OCI-LY1 (cell line): Measurements from ENCODE around the gene KLHL1.

ENCODE experiments used
- H2AFZ ChIP-seq: fragments of 200-600 bp; sonication (generic), shearing (Covaris generic); 2 replicates; pipeline ENCODE4 v1.6.0; 2014; ENCODE audit warnings: antibody characterized with exemption, mild to moderate bottlenecking, low read length
- H3F3A ChIP-seq: fragments of 200-600 bp; sonication (generic), shearing (Covaris generic); 2 replicates; pipeline ENCODE4 v1.6.0; 2014; ENCODE audit warnings: mild to moderate bottlenecking, antibody characterized with exemption, low read length, moderate library complexity; ENCODE audit not compliant: insufficient read depth
- H3K27ac ChIP-seq: fragments of 200-600 bp; sonication (generic); 2 replicates; pipeline ENCODE4 v1.5.1; 2014; ENCODE audit warnings: low read length, mixed run types, mild to moderate bottlenecking, low read depth; ENCODE audit not compliant: poor library complexity, severe bottlenecking
- H3K27me3 ChIP-seq: fragments of 200-600 bp; sonication (generic); 2 replicates; pipeline ENCODE4 v1.6.0; 2014; ENCODE audit warnings: antibody characterized with exemption, mild to moderate bottlenecking, low read length, moderate library complexity; ENCODE audit not compliant: insufficient read depth
- H3K36me3 ChIP-seq: fragments of 200-600 bp; sonication (generic); 2 replicates; pipeline ENCODE4 v1.6.1; 2014; ENCODE audit warnings: mild to moderate bottlenecking, antibody characterized with exemption, low read length, moderate library complexity, mixed read lengths; ENCODE audit not compliant: insufficient read depth
- H3K4me1 ChIP-seq: fragments of 200-600 bp; sonication (generic); 2 replicates; pipeline ENCODE4 v1.5.1; 2014; ENCODE audit warnings: mild to moderate bottlenecking, low read length, moderate library complexity; ENCODE audit not compliant: insufficient read depth, severe bottlenecking
- H3K4me2 ChIP-seq: fragments of 200-600 bp; sonication (generic), shearing (Covaris generic); 2 replicates; pipeline ENCODE4 v1.6.1; 2014; ENCODE audit warnings: low read length
- H3K4me3 ChIP-seq: fragments of 200-600 bp; sonication (generic); 2 replicates; pipeline ENCODE4 v1.5.1; 2014; ENCODE audit warnings: low read length, low read depth, mild to moderate bottlenecking, mixed read lengths; ENCODE audit not compliant: poor library complexity, severe bottlenecking
- H3K79me2 ChIP-seq: fragments of 200-600 bp; shearing (Covaris generic); 2 replicates; pipeline ENCODE4 v1.6.1; 2016; ENCODE audit warnings: mixed run types, low read length, mixed read lengths; ENCODE audit not compliant: insufficient read depth
- H3K9ac ChIP-seq: fragments of 200-600 bp; sonication (generic), shearing (Covaris generic); 2 replicates; pipeline ENCODE4 v1.6.1; 2014; ENCODE audit warnings: mild to moderate bottlenecking, low read length, mixed read lengths
- H3K9me2 ChIP-seq: fragments of 200-600 bp; sonication (generic), shearing (Covaris generic); 2 replicates; pipeline ENCODE4 v1.6.1; 2014; ENCODE audit warnings: low read depth, mild to moderate bottlenecking, low read length, mixed read lengths
- H3K9me3 ChIP-seq: fragments of 200-600 bp; shearing (Covaris generic); 2 replicates; pipeline ENCODE4 v1.6.1; 2014; ENCODE audit warnings: low read length, mixed read lengths
- H4K20me1 ChIP-seq: fragments of 200-600 bp; sonication (generic), shearing (Covaris generic); 2 replicates; pipeline ENCODE4 v1.6.0; 2016; ENCODE audit warnings: mild to moderate bottlenecking, low read length; ENCODE audit not compliant: insufficient read depth
- EZH2 ChIP-seq: fragments of 200-600 bp; sonication (generic), shearing (Covaris generic); IDR thresholded peaks from 2 replicates; pipeline ENCODE4 v1.8.0; 2017; ENCODE audit warnings: borderline replicate concordance, mixed run types, mild to moderate bottlenecking, antibody characterized with exemption, low read length, moderate library complexity, mixed read lengths
- TF ChIP-seq, protein P1 (sequence below): fragments of 200-600 bp; sonication (generic), shearing (Covaris generic); IDR thresholded peaks from 2 replicates; pipeline ENCODE4 v1.5.1; 2017; ENCODE audit warnings: mild to moderate bottlenecking, antibody characterized with exemption, low read length, moderate library complexity, mixed read lengths

The KLHL1 gene

GRCh38 chr13:69980799-69981198, 127.5 kb downstream of the KLHL1 start:
- no peak overlapping the region for H3K9ac ChIP-seq
- H3K4me1 ChIP-seq, result no peaks in the 10 kb centered on the region
- H3K4me3 ChIP-seq, result no peak overlapping the region
- 0 out of 2 replicates have a peak, but pooled peaks cover 3% of the 10 kb centered on the region for H3K27me3 ChIP-seq
- no peaks in the 10 kb centered on the region for H3K36me3 ChIP-seq
- H3F3A ChIP-seq, result no peaks in the 10 kb centered on the region
- no peaks in the 10 kb centered on the region for H3K79me2 ChIP-seq
- no peak overlapping the region for H3K4me2 ChIP-seq
- no peaks in the 10 kb centered on the region for H3K9me2 ChIP-seq
- no peaks in the 10 kb centered on the region for H4K20me1 ChIP-seq
- H3K27ac ChIP-seq, result no peak overlapping the region
- no peak for TF ChIP-seq EZH2
- TF ChIP-seq, protein P1, sequence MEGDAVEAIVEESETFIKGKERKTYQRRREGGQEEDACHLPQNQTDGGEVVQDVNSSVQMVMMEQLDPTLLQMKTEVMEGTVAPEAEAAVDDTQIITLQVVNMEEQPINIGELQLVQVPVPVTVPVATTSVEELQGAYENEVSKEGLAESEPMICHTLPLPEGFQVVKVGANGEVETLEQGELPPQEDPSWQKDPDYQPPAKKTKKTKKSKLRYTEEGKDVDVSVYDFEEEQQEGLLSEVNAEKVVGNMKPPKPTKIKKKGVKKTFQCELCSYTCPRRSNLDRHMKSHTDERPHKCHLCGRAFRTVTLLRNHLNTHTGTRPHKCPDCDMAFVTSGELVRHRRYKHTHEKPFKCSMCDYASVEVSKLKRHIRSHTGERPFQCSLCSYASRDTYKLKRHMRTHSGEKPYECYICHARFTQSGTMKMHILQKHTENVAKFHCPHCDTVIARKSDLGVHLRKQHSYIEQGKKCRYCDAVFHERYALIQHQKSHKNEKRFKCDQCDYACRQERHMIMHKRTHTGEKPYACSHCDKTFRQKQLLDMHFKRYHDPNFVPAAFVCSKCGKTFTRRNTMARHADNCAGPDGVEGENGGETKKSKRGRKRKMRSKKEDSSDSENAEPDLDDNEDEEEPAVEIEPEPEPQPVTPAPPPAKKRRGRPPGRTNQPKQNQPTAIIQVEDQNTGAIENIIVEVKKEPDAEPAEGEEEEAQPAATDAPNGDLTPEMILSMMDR, result no peak
- H3K9me3 ChIP-seq, result no peaks in the 10 kb centered on the region
- H2AFZ ChIP-seq, result no peak overlapping the region

GRCh38 chr13:69975496-69975895, 132.8 kb downstream of the KLHL1 start:
- TF ChIP-seq, protein P1, result no peak
- TF ChIP-seq EZH2, result no peak
- Histone ChIP-seq H3K4me2 (no peak overlapping the region), H3K9me2 (no peaks in the 10 kb centered on the region), H3F3A (no peaks in the 10 kb centered on the region), H2AFZ (no peak overlapping the region), H3K4me3 (no peak overlapping the region), H3K4me1 (no peaks in the 10 kb centered on the region), H3K9me3 (no peaks in the 10 kb centered on the region), H3K36me3 (no peaks in the 10 kb centered on the region), H3K27me3 (no peaks in the 10 kb centered on the region), H3K9ac (no peak overlapping the region), H4K20me1 (no peaks in the 10 kb centered on the region), H3K27ac (no peak overlapping the region), H3K79me2 (no peaks in the 10 kb centered on the region)

- Histone ChIP-seq H3K9ac (no peak overlapping the region), H4K20me1 (no peaks in the 10 kb centered on the region), H2AFZ (no peak overlapping the region), H3K4me2 (no peak overlapping the region), H3K36me3 (no peaks in the 10 kb centered on the region), H3K9me2 (0 out of 2 replicates have a peak, but pooled peaks cover 4% of the 10 kb centered on the region), H3K4me1 (no peaks in the 10 kb centered on the region), H3K27me3 (no peaks in the 10 kb centered on the region), H3F3A (no peaks in the 10 kb centered on the region), H3K27ac (no peak overlapping the region), H3K9me3 (no peaks in the 10 kb centered on the region), H3K79me2 (no peaks in the 10 kb centered on the region), H3K4me3 (no peak overlapping the region)
- no peak for TF ChIP-seq EZH2
- TF ChIP-seq, protein P1, result no peak
These were observed 137.7 kb downstream of the KLHL1 start for GRCh38 chr13:69970520-69970919.
